WERI-Rb-1 (cell line): Measurements from ENCODE around the gene MMAB.

ENCODE experiments used
- DNase-seq: peaks from one replicate; pipeline ENCODE4 v3.0.0-alpha.2; 2020
- H3K27ac ChIP-seq: fragments of 250-450 bp; sonication (Bioruptor Pico); 2 replicates; pipeline ENCODE4 v1.5.1; 2020; ENCODE audit warnings: mild to moderate bottlenecking, moderate library complexity
- H3K27me3 ChIP-seq: fragments of 250-450 bp; sonication (Bioruptor Pico); 2 replicates; pipeline ENCODE4 v1.5.1; 2021; ENCODE audit warnings: mild to moderate bottlenecking, low read depth, moderate library complexity; ENCODE audit not compliant: insufficient read depth, severe bottlenecking
- H3K36me3 ChIP-seq: fragments of 250-450 bp; sonication (Bioruptor Pico); 2 replicates; pipeline ENCODE4 v1.5.1; 2020; ENCODE audit warnings: mild to moderate bottlenecking, moderate library complexity
- H3K4me3 ChIP-seq: 2 replicates; pipeline ENCODE4 v1.5.1; 2011; ENCODE audit warnings: low read depth, mild to moderate bottlenecking, control low read depth, low read length
- H3K9me3 ChIP-seq: fragments of 250-450 bp; sonication (Bioruptor Pico); 2 replicates; pipeline ENCODE4 v1.5.1; 2021; ENCODE audit warnings: mild to moderate bottlenecking, moderate library complexity; ENCODE audit not compliant: severe bottlenecking
- TF ChIP-seq, protein P1 (sequence below): IDR thresholded peaks from 2 replicates; pipeline ENCODE4 v1.5.1; 2011; ENCODE audit warnings: low read depth, mild to moderate bottlenecking, control low read depth, inconsistent platforms, low read length

Gene MMAB

GRCh38 chr12:109581334-109581691 lies 8.0 kb upstream of the MMAB start:
- Histone ChIP-seq H3K9me3 (no peaks in the 10 kb centered on the region), H3K27ac (peak overlapping the region; percentile 39; the same call in 1 of the 2 replicates), H3K4me3 (no peak overlapping the region), H3K27me3 (no peaks in the 10 kb centered on the region), H3K36me3 (peaks cover 82% of the 10 kb centered on the region)
- DNase-seq, result no peak
- TF ChIP-seq, protein P1, sequence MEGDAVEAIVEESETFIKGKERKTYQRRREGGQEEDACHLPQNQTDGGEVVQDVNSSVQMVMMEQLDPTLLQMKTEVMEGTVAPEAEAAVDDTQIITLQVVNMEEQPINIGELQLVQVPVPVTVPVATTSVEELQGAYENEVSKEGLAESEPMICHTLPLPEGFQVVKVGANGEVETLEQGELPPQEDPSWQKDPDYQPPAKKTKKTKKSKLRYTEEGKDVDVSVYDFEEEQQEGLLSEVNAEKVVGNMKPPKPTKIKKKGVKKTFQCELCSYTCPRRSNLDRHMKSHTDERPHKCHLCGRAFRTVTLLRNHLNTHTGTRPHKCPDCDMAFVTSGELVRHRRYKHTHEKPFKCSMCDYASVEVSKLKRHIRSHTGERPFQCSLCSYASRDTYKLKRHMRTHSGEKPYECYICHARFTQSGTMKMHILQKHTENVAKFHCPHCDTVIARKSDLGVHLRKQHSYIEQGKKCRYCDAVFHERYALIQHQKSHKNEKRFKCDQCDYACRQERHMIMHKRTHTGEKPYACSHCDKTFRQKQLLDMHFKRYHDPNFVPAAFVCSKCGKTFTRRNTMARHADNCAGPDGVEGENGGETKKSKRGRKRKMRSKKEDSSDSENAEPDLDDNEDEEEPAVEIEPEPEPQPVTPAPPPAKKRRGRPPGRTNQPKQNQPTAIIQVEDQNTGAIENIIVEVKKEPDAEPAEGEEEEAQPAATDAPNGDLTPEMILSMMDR, result no peak

- no peak for DNase-seq
- TF ChIP-seq, protein P1, result no peak
- Histone ChIP-seq H3K4me3 (no peak overlapping the region), H3K9me3 (no peaks in the 10 kb centered on the region), H3K36me3 (peaks cover 84% of the 10 kb centered on the region), H3K27ac (peak overlapping the region; percentile 39; the same call in 1 of the 2 replicates), H3K27me3 (no peaks in the 10 kb centered on the region)
Observed at GRCh38 chr12:109580684-109581333, 7.5 kb upstream of the MMAB start.

DNA sequence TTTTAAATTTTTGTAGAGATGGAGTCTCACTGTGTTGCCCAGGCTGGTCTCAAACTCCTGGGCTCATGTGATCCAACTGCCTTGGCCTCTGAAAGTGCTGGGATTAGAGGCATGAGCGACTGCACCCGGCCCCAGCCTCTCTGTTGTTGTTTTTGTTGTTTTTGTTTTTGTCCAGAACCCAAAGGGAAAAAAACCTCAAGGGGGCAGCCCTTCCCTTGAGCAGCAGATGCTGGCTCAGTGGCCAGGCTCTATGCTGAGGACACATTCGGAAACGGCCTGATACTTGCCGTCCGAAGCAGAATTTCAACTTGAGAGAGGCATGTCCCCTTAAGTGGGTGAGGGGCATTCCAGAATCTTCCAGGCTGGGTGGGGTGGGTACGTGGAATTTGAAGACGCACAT lies 7.0 kb upstream of the MMAB start:
- Histone ChIP-seq H3K27ac (no peak overlapping the region), H3K27me3 (no peaks in the 10 kb centered on the region), H3K4me3 (no peak overlapping the region), H3K36me3 (peaks cover 88% of the 10 kb centered on the region), H3K9me3 (no peaks in the 10 kb centered on the region)
- DNase-seq, result no peak
- TF ChIP-seq, protein P1, result no peak

DNA sequence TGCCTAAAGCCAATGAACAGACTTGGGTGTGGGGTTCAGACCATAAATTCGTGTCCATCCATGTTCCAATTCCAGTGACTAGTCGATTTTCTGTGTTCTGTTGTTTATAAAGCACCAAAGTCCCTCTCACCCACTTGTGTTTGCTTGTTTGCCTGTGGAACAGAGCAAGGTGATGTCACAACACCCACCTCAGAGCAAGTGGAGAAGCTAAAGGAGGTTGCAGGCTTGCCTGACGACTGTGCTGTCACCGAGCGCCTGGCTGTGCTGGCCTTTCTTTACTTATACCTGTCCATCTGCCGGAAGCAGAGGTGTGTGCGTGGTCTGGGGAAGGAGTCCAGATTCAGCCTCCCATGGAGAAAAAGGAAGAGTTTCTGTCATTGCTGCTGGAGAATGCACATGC lies 6.3 kb upstream of the MMAB start:
- DNase-seq, result no peak
- Histone ChIP-seq H3K9me3 (no peaks in the 10 kb centered on the region), H3K4me3 (no peak overlapping the region), H3K27ac (no peak overlapping the region), H3K27me3 (no peaks in the 10 kb centered on the region), H3K36me3 (peaks cover 88% of the 10 kb centered on the region)
- TF ChIP-seq, protein P1, result no peak

- Histone ChIP-seq H3K36me3 (peaks cover 76% of the 10 kb centered on the region), H3K27me3 (no peaks in the 10 kb centered on the region), H3K4me3 (no peak overlapping the region), H3K9me3 (no peaks in the 10 kb centered on the region), H3K27ac (no peak overlapping the region)
- TF ChIP-seq, protein P1, result no peak
- no peak for DNase-seq
Observed at GRCh38 chr12:109578330-109578927, 5.1 kb upstream of the MMAB start.

DNA sequence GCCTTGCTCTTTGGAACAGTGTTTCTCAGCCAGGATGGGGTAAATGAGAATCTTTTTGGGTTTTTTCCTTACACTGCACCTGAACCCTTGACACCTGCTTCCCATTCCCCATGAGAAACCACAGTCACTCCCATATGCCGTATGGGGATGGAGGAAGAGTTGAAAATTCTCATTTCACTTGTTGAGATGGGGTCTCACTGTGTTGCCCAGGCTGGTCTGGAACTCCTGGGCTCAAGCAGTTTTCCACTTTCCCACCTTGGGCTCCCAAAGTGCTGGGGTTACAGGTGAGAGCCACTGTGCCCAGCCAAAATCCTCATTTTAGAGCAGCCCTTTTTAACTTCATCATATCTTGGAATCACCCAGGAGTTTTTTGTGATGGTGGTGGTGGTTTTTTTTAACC lies 4.0 kb upstream of the MMAB start:
- no peak for DNase-seq
- Histone ChIP-seq H3K9me3 (no peaks in the 10 kb centered on the region), H3K27me3 (no peaks in the 10 kb centered on the region), H3K4me3 (no peak overlapping the region), H3K27ac (no peak overlapping the region), H3K36me3 (peaks cover 73% of the 10 kb centered on the region)
- TF ChIP-seq, protein P1, result no peak
